Astrocyte (in vitro differentiated cells and primary cell): ENCODE measurements around the gene ADARB2. TPM values are rescaled to one million over a fixed set of nuclear protein-coding genes. Genes with fewer than 3 reads are reported as not detected.

Source experiments
- DNase-seq: peaks from one replicate; pipeline ENCODE4 v3.0.0-alpha.2; 2010; ENCODE audit warnings: low read depth
- FAIRE-seq: peaks from 2 replicates; lab custom pipeline; 2011; peaks lifted over from hg19 to GRCh38; lab: Jason Lieb, UNC
- H2AFZ ChIP-seq: 2 replicates; pipeline ENCODE4 v1.6.0; 2012; ENCODE audit warnings: low read depth, low read length, inconsistent platforms
- H3K27ac ChIP-seq: 2 replicates; pipeline ENCODE4 v1.5.1; 2011; ENCODE audit warnings: low read depth, low read length, inconsistent platforms
- H3K27me3 ChIP-seq: 2 replicates; pipeline ENCODE4 v1.6.0; 2011; ENCODE audit warnings: low read length, inconsistent platforms; ENCODE audit not compliant: insufficient read depth
- H3K36me3 ChIP-seq: 2 replicates; pipeline ENCODE4 v1.5.1; 2011; ENCODE audit warnings: low read length, inconsistent platforms; ENCODE audit not compliant: insufficient read depth
- H3K4me1 ChIP-seq: 2 replicates; pipeline ENCODE4 v1.5.1; 2011; ENCODE audit warnings: low read length, inconsistent platforms; ENCODE audit not compliant: insufficient read depth
- H3K4me2 ChIP-seq: 2 replicates; pipeline ENCODE4 v1.6.0; 2012; ENCODE audit warnings: low read length, inconsistent platforms
- H3K4me3 ChIP-seq: 2 replicates; pipeline ENCODE4 v1.5.1; 2011; ENCODE audit warnings: low read depth, mild to moderate bottlenecking, low read length, inconsistent platforms; ENCODE audit not compliant: insufficient read depth
- H3K79me2 ChIP-seq: 2 replicates; pipeline ENCODE4 v1.6.0; 2012; ENCODE audit warnings: mild to moderate bottlenecking, low read length, inconsistent platforms; ENCODE audit not compliant: insufficient read depth
- H3K9ac ChIP-seq: 2 replicates; pipeline ENCODE4 v1.6.0; 2012; ENCODE audit warnings: mild to moderate bottlenecking, low read length, inconsistent platforms
- H3K9me3 ChIP-seq: 2 replicates; pipeline ENCODE4 v1.5.1; 2012; ENCODE audit warnings: low read depth, mild to moderate bottlenecking, low read length, inconsistent platforms; ENCODE audit not compliant: insufficient read depth
- H4K20me1 ChIP-seq: 2 replicates; pipeline ENCODE4 v1.6.0; 2012; ENCODE audit warnings: low read length, inconsistent platforms; ENCODE audit not compliant: insufficient read depth
- H3K27ac Mint-ChIP-seq: one replicate; pipeline ENCODE4 v1.8.0; 2021; ENCODE audit warnings: mild to moderate bottlenecking, mixed read lengths; ENCODE audit not compliant: unreplicated experiment
- H3K27me3 Mint-ChIP-seq: one replicate; pipeline ENCODE4 v1.8.0; 2021; ENCODE audit warnings: low read depth, mixed read lengths; ENCODE audit not compliant: unreplicated experiment
- H3K36me3 Mint-ChIP-seq: one replicate; pipeline ENCODE4 v1.8.0; 2021; ENCODE audit warnings: low read depth, mixed read lengths; ENCODE audit not compliant: unreplicated experiment
- H3K4me1 Mint-ChIP-seq: one replicate; pipeline ENCODE4 v1.8.0; 2021; ENCODE audit warnings: low read depth, mixed read lengths; ENCODE audit not compliant: unreplicated experiment
- H3K4me3 Mint-ChIP-seq: one replicate; pipeline ENCODE4 v1.8.0; 2021; ENCODE audit warnings: mild to moderate bottlenecking, moderate library complexity, mixed read lengths; ENCODE audit not compliant: unreplicated experiment
- H3K9me3 Mint-ChIP-seq: one replicate; pipeline ENCODE4 v1.8.0; 2021; ENCODE audit warnings: mild to moderate bottlenecking, mixed read lengths; ENCODE audit not compliant: unreplicated experiment
- CTCF ChIP-seq: IDR thresholded peaks from 2 replicates; pipeline ENCODE4 v1.5.1; 2011; ENCODE audit warnings: low read depth, mild to moderate bottlenecking, inconsistent platforms, low read length, moderate library complexity; ENCODE audit not compliant: insufficient read depth
- EZH2 ChIP-seq: IDR thresholded peaks from 2 replicates; pipeline ENCODE4 v1.6.1; 2012; ENCODE audit warnings: mild to moderate bottlenecking, low read length, inconsistent platforms; ENCODE audit not compliant: insufficient read depth
- total RNA-seq: library from RNA; stranded (reverse); gene quantifications from 2 replicates; pipeline ENCODE4 v1.2.1, GENCODE V29; 2021

Gene ADARB2
- total RNA-seq, 1 donor from 2014 or later: 0.18 TPM

GRCh38 chr10:1645896-1646295 lies 91.4 kb downstream of the ADARB2 start:
- H3K4me3 Mint-ChIP-seq: no peak overlapping the region
- Histone ChIP-seq H3K9ac (no peak overlapping the region), H3K4me2 (no peak overlapping the region), H2AFZ (no peak overlapping the region), H3K4me1 (no peaks in the 10 kb centered on the region), H3K27ac (no peak overlapping the region), H4K20me1 (no peaks in the 10 kb centered on the region), H3K36me3 (no peaks in the 10 kb centered on the region), H3K9me3 (peaks cover 19% of the 10 kb centered on the region), H3K4me3 (no peak overlapping the region), H3K27me3 (no peaks in the 10 kb centered on the region), H3K79me2 (no peaks in the 10 kb centered on the region)
- TF ChIP-seq CTCF (no peak), EZH2 (no peak)
- DNase-seq (no peak), FAIRE-seq (no peak)
- peaks cover 46% of the 10 kb centered on the region for H3K27me3 Mint-ChIP-seq
- no peaks in the 10 kb centered on the region for H3K4me1 Mint-ChIP-seq
- H3K9me3 Mint-ChIP-seq: peaks cover 4% of the 10 kb centered on the region
- no peak overlapping the region for H3K27ac Mint-ChIP-seq
- H3K36me3 Mint-ChIP-seq: no peaks in the 10 kb centered on the region

- DNase-seq: no peak
- Histone ChIP-seq H3K4me1 (no peaks in the 10 kb centered on the region), H3K36me3 (no peaks in the 10 kb centered on the region), H3K27me3 (no peaks in the 10 kb centered on the region), H2AFZ (no peak overlapping the region), H3K79me2 (no peaks in the 10 kb centered on the region), H3K4me2 (no peak overlapping the region), H3K9ac (no peak overlapping the region), H4K20me1 (no peaks in the 10 kb centered on the region), H3K9me3 (peaks cover 15% of the 10 kb centered on the region), H3K4me3 (no peak overlapping the region), H3K27ac (no peak overlapping the region)
- no peak for FAIRE-seq
- H3K27ac Mint-ChIP-seq: no peak overlapping the region
- H3K4me1 Mint-ChIP-seq: no peaks in the 10 kb centered on the region
- peaks cover 4% of the 10 kb centered on the region for H3K9me3 Mint-ChIP-seq
- TF ChIP-seq CTCF (no peak), EZH2 (no peak)
- no peak overlapping the region for H3K4me3 Mint-ChIP-seq
- H3K27me3 Mint-ChIP-seq: peaks cover 39% of the 10 kb centered on the region
- no peaks in the 10 kb centered on the region for H3K36me3 Mint-ChIP-seq
Measured at GRCh38 chr10:1644191-1644711, 93.1 kb downstream of the ADARB2 start.

GRCh38 chr10:1643908-1644179 lies 93.5 kb downstream of the ADARB2 start:
- Histone ChIP-seq H4K20me1 (no peaks in the 10 kb centered on the region), H3K27ac (no peak overlapping the region), H3K79me2 (no peaks in the 10 kb centered on the region), H3K4me1 (no peaks in the 10 kb centered on the region), H3K4me2 (no peak overlapping the region), H3K4me3 (no peak overlapping the region), H3K9me3 (peaks cover 13% of the 10 kb centered on the region), H3K9ac (no peak overlapping the region), H3K36me3 (no peaks in the 10 kb centered on the region), H2AFZ (no peak overlapping the region), H3K27me3 (no peaks in the 10 kb centered on the region)
- no peaks in the 10 kb centered on the region for H3K36me3 Mint-ChIP-seq
- TF ChIP-seq CTCF (no peak), EZH2 (no peak)
- no peak overlapping the region for H3K4me3 Mint-ChIP-seq
- no peaks in the 10 kb centered on the region for H3K4me1 Mint-ChIP-seq
- H3K27ac Mint-ChIP-seq: no peak overlapping the region
- FAIRE-seq: no peak
- no peak for DNase-seq
- peaks cover 35% of the 10 kb centered on the region for H3K27me3 Mint-ChIP-seq
- H3K9me3 Mint-ChIP-seq: peaks cover 4% of the 10 kb centered on the region
